NCI-H146 (cell line): ENCODE measurements around the gene PSMB9.
"Not testable (repeated sequence)": the region's sequence is repeated elsewhere in the genome, so short reads cannot be mapped to it uniquely, and the experiment has no call there.

Experiments used
- DNase-seq: peaks from one replicate; lab custom pipeline; 2025; lab: John Stamatoyannopoulos, UW

PSMB9 gene

DNA sequence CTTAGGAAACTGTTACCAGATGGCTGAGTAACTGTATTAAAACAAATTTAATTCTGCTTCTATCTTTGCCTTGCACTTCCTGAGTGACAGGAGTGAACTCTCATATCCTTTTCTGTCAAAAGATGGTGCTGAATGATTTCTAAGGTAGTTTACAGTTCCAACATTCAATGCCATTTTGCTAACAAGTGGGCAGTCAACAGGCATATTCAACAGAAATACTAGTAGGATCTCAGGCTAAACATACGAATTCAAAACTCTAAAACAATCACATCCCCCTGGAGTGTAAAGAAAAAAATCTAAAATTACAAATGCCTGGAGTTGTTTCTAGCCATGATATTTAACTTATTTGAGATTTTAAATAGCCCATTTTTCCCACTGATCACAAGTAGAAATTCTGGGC is 6.7 kb downstream of the PSMB9 start:
- no peak for DNase-seq

DNA sequence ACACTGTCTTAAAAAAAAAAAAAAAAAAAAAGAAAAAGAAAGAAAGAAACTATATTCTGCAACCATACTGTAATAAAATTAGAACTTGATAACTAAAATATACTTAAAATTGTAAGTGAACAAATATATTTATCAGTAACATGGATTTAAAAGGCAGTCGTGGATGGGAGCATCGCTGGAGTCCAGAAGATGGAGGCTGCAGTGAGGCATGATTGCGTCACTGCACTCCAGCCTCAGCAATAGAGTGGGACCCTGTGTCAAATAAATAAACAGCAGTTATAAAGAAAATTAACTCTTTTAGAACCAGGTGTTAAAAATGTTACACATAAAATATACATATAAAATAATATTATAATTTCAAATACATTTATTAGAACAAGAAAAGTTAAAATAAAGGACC is 8.7 kb downstream of the PSMB9 start:
- no peak for DNase-seq

GRCh38 chr6:32865724-32866443 is 11.9 kb downstream of the PSMB9 start:
- no peak for DNase-seq

- no peak for DNase-seq
Observed at GRCh38 chr6:32867022-32867477, 13.1 kb downstream of the PSMB9 start.

DNA sequence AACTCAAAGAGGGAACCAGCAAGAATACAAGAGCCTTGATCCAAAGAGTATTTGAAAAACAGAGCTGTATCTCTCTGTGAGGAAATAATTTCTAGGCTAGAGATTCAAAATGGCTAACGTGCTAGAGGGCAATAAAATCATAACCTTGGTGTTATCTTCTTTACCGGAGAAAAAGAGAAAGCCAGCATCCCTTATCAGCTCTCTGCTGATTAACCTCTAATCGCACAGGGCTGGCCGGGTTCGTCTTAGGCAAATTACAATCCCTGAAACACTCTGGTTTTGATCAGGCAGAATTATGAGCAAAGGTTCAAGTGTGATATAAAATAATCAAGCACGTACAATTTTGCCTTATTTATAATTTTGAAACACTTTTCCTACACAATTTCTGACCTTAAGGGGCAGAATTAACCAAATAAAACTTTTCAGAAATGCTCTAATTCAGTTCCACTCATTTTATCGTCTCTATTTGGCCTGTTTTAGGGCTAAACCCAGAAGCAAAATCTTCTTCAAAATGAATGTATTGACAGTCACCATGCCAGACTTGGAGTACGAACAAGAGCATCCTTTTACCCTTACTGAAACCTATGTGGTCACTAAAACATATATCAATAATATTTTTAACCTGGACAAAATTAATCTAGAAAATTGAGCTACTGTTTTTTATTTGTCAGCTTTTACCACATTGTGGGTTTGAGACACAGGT is 13.7 kb downstream of the PSMB9 start:
- DNase-seq, result no peak

GRCh38 chr6:32868257-32868788 is 14.3 kb downstream of the PSMB9 start:
- peak; percentile 52 for DNase-seq

DNA sequence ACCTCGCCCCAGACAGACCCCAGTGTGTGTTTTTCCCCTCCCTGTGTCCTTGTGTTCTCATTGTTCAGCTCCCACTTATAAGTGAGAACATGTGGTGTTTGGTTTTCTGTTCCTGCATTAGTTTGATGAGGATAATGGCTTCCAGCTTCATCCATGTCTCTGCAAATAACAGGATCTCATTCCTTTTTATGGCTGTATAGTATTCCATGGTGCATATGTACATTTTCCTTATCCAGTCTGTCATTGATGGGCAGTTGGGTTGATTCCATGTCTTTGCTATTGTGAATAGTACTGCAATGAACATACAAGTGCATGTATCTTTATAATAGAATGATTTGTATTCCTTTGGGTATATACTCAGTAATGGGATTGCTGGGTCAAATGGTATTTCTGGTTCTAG is 20.0 kb downstream of the PSMB9 start:
- DNase-seq, result not testable (repeated sequence)

GRCh38 chr6:32876603-32877002 is 22.6 kb downstream of the PSMB9 start:
- no peak for DNase-seq

DNA sequence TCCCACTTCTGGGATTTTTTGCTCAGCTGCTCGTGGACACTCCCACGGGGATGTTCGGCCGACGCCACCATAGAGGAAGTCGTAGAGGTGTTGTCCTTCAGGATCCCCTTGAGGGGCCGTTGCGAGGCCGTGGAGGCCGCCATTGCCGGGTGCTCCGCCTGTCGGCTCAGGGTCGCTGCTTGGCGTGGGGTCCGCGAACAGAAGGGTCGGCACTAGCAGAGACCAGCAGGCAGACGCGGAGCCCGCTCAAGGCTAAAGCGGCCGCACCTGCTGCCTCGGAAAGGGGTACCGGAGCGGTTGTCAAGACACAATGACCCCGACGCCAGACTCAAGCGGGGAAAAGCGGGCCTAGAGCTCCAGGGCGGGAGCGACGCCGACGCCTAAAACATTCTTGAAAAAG is 25.7 kb downstream of the PSMB9 start:
- no peak for DNase-seq

DNA sequence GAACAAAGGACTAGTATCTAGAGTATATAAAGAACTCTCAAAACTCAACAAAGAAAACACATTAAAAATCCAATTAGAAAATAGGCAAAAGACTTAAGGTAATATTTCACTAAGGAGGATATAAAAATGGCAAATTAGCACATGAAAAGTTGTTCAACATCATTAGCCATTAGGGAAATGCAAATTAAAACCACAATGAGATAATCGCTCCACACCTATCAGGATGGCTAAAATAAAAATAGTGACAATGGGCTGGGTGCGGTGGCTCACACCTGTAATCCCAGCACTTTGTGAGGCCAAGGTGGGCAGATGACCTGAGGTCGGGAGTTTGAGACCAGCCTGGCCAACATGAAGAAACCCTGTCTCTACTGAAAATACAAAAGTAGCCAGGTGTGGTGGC is 27.0 kb downstream of the PSMB9 start:
- DNase-seq, result not testable (repeated sequence)

- no peak for DNase-seq
Observed at GRCh38 chr6:32882879-32883250, 28.9 kb downstream of the PSMB9 start.

DNA sequence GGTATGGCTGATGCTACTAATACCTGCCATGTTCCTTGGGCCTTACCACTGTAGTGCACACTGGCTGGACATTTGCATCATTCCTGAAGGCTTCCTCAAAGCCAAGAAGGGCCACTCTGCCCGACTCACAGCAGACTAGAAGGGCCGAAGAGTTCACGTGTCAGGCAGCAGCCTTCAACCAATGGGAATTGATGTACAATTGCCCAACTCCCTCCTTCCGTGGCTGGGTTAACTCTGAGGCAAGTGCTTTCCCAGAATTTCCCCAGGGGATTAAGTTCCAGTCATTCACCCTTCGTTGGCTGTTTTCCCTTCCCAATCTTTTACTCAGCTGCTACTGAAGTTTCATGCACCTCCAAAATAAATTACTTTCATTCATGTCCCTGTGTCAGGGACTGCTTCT is 29.8 kb downstream of the PSMB9 start:
- DNase-seq, result no peak

- peak; percentile 68 for DNase-seq
Observed at GRCh38 chr6:32885698-32886286, 31.8 kb downstream of the PSMB9 start.

GRCh38 chr6:32886681-32887383 is 32.8 kb downstream of the PSMB9 start:
- DNase-seq, result no peak

DNA sequence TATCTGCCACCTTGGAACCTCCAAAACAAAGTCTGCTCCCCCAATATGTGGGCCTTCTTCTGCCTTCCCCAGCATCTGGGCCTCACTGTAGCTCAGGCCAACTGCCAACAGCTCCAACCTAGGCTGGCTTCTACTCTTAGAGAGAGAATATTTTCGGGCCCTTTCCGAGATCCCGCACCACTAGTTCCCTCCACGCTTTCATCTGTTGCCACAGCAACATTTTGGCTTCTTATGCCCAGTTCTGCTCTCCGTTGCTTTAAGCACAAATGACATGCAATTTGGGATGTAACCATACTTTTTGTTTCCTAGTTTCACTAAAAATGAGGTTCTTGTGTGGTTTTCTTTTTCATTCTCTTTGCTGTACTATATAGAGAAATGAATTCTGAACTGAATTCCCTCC is 33.6 kb downstream of the PSMB9 start:
- no peak for DNase-seq

DNA sequence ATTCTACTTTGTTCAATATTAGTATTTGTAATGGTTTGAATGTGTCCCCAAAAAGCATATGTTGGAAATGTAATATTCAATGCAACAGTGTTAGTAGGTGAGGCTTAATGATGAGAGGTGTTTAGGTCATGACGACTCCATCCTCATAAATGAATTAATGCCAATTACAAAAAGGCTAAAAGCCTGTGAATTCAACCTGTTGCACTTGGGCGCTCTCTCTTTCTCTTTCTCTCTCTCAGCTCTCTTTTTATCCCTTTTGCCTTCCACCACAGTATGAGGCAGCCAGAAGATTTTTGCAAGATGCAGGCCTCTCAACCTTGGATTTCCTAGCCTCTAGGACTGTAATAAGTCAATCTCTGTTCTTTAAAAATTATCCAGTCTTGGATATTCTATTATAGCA is 34.6 kb downstream of the PSMB9 start:
- no peak for DNase-seq

GRCh38 chr6:32889533-32889932 is 35.5 kb downstream of the PSMB9 start:
- no peak for DNase-seq

DNA sequence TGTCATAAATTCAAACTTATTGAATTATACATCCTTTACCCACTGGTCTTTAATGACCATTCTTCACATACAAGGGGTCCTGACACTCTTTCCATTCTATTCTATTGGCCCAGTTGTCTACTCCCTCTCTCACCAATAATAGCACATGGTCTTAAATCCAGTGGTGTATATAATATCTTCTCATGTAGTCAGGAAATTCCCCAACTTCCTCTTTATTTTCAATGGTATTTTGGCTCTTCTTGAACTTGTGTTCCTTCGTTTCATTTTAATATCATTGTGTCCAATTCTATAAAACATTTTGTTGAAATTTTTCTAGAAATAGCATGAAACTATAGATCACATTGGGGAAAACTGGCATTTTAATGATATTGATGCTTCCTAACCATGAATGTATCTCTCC is 36.8 kb downstream of the PSMB9 start:
- DNase-seq, result no peak

- DNase-seq, result peak; percentile 93
Observed at GRCh38 chr6:32894085-32895005, 40.4 kb downstream of the PSMB9 start.

DNA sequence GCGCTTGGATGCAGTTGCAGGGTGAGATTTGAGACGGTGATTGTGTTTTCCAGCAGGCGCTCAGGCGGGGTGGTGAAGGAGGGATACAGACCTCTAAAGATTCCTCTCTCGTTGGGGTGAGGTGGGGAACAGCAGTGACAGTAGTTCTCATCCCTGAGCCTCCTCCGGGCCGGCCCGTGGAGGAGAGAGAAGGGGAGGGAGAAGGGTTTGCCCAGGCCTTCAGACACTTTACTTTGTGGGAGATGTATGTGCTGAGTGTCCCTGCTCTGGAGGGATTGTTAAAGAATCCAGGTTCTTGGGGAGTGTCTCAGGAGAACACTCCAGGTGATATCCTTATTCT is 41.0 kb downstream of the PSMB9 start:
- no peak for DNase-seq

- DNase-seq, result no peak
Observed at GRCh38 chr6:32903952-32904351, 50.0 kb downstream of the PSMB9 start.
